GM23248 (cell line): ENCODE results near the gene SHCBP1.

Experiments used
- EZH2 ChIP-seq: fragments of 200-600 bp; sonication (generic); IDR thresholded peaks from 2 replicates; pipeline ENCODE4 v1.6.1; 2018; ENCODE audit warnings: antibody characterized with exemption, mild to moderate bottlenecking; ENCODE audit not compliant: insufficient read depth, poor library complexity, severe bottlenecking
- EZH2phosphoT487 ChIP-seq: fragments of 200-600 bp; sonication (generic); IDR thresholded peaks from 2 replicates; pipeline ENCODE4 v1.6.1; 2018; ENCODE audit warnings: antibody characterized with exemption, moderate library complexity, mild to moderate bottlenecking, low read depth; ENCODE audit not compliant: insufficient read depth

- TF ChIP-seq EZH2 (no peak), EZH2phosphoT487 (no peak)
Observed at GRCh38 chr16:46614006-46614405, 7.2 kb downstream of the SHCBP1 start.
